HG03442 (cell line): Measurements from ENCODE around the gene PLEKHF1.

ENCODE experiments used
- ATAC-seq: cut with Tn5 transposase; IDR thresholded peaks from one replicate; pipeline ENCODE4 v1.9.1; 2021; ENCODE audit warnings: mild to moderate bottlenecking, moderate library complexity; ENCODE audit not compliant: unreplicated experiment

Gene PLEKHF1

GRCh38 chr19:29634423-29635130 lies 30.7 kb upstream of the PLEKHF1 start:
- ATAC-seq, result no peak

- no peak for ATAC-seq
These were observed 29.3 kb upstream of the PLEKHF1 start for GRCh38 chr19:29635963-29636362.

- no peak for ATAC-seq
These were observed 28.5 kb upstream of the PLEKHF1 start for GRCh38 chr19:29636553-29637360.

GRCh38 chr19:29639086-29639485 lies 26.2 kb upstream of the PLEKHF1 start:
- ATAC-seq, result no peak

DNA sequence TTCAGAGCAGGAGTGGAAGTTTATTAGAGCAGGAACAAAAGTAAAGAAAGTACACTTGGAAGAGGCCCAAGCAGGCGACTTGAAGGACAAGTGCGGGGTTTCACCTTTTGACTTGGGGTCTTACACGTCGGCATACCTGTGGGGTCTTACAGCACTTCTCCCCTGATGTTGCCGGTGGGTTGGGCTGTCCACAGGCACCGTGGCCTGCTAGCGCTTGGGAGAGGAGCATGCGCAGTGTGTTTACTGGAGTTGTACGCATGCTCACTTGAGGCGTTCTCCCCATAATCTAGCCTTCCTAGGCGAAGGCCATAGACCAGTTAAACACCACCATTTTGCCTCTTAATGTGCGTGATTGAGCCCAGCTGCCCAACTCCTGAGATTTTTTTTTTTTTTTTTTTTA lies 25.0 kb upstream of the PLEKHF1 start:
- no peak for ATAC-seq

- no peak for ATAC-seq
These were observed 23.7 kb upstream of the PLEKHF1 start for GRCh38 chr19:29641597-29641996.

GRCh38 chr19:29643361-29643935 lies 21.8 kb upstream of the PLEKHF1 start:
- no peak for ATAC-seq

DNA sequence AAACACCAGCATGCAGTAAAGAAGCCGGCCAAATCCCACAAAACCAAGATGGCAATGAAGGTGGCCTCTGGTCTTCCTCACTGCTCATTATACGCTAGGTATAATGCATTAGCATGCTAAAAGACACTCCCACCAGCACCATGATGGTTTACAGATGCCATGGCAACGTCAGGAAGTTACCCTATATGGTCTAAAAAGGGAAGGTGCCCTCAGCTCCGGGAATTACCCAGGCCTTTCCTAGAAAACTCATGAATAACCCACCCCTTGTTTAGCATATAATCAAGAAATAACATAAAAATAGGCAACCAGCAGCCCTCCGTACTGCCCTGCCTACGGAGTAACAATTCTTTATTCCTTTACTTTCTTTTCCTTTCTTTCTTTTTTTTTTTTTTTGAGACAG lies 21.1 kb upstream of the PLEKHF1 start:
- ATAC-seq, result no peak

GRCh38 chr19:29645491-29645867 lies 19.8 kb upstream of the PLEKHF1 start:
- ATAC-seq, result no peak

- no peak for ATAC-seq
These were observed 19.4 kb upstream of the PLEKHF1 start for GRCh38 chr19:29645911-29646310.

- no peak for ATAC-seq
These were observed 14.4 kb upstream of the PLEKHF1 start for GRCh38 chr19:29650772-29651387.

GRCh38 chr19:29651622-29652394 lies 13.5 kb upstream of the PLEKHF1 start:
- ATAC-seq, result no peak

- no peak for ATAC-seq
These were observed 11.9 kb upstream of the PLEKHF1 start for GRCh38 chr19:29653398-29653797.

- no peak for ATAC-seq
These were observed 9.5 kb upstream of the PLEKHF1 start for GRCh38 chr19:29655648-29656335.

DNA sequence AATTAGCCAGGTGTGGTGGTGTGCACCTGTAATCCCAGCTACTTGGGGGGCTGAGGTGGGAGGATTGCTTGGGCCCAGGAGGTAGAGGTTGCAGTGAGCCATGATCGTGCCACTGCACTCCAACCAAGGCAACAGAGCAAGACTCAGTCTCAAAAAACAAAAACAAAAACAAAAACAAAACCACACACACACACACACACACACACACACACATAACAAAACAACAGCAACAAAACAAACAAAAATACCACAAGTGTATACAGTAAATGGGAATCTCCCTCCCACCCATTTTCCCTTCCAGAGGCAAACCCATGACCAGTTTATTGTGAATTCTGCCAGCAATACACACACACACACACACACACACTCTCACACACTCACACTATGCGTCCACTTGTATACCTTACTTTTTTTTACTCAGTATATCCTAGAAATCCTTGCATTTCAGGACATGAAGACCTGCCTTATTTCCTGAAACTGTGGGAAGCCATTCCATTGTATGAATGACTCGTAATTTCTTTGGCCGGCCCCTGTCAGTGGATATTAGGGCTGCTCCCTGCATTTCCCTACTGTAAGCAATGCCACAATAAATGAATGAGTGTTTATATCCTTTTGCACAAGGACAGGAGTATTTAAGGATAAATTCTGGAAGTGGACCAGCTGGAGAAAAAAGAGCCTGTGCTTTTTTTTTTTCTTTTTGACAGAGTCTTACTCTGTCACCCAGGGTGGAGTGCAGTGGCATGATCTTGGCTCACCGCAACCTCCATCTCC lies 6.9 kb upstream of the PLEKHF1 start:
- ATAC-seq, result no peak

GRCh38 chr19:29660835-29661234 lies 4.4 kb upstream of the PLEKHF1 start:
- no peak for ATAC-seq

DNA sequence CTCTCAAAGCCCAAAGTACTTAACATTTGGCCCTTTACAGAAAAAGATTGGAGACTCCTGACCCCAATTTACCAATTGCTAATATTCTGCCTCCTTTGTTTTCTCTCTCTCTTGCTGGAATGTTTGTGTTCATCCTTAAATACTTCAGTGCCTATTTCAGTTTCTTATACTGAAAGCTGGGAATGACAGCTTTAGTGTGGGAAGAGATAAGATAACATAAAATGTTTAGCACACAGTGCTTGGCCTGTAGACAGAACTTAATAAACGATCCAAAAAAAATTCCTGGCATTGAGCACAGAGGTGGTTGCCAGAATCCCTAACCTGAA lies 3.0 kb upstream of the PLEKHF1 start:
- no peak for ATAC-seq

DNA sequence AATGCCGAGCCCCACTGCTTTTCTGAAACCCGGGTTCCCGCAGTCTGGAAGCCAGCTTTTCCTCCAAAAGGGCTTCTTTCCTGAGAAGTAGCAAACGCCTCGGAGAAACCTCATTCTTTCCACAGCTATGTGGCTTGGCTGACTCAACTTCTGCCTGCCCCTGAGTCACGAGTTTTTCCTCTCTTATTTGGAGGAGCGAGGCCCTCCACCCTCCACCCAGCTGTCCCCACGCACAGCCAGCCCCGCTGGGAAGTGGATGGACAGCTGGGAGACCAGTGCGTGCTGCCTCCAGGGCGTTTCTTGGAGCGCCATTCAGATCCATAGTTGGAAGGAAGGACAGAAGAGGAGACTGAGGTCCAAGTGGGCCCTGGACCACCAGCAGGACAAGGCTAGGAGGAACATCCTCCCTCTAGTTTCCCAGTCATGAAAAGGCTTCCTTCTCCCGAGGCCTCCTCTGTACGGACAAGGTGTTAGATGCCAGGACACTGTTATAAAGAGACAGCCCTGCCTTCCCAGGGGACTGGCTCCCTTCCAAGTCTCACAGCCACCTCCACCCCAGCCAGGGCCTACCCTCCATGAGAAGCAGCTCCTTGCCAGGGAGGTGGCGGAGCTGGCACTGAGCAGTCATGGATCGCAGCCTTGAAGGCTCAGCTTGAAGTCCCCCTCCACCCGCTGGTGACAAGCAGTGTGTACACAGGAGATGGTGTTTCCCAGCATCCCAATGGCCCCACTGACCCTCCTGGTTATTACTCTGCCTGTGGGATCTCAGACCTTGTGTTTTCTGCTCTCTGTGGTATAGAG lies 2.5 kb upstream of the PLEKHF1 start:
- ATAC-seq, result no peak
